PFSK-1 (cell line): ENCODE data around the gene NAV2.

Experiments
- POLR2AphosphoS5 ChIP-seq: IDR thresholded peaks from 2 replicates; pipeline ENCODE4 v1.6.1; 2012; ENCODE audit warnings: low read depth, mild to moderate bottlenecking, control low read depth, low read length, moderate library complexity
- TAF1 ChIP-seq: IDR thresholded peaks from 2 replicates; pipeline ENCODE4 v1.6.1; 2012; ENCODE audit warnings: low read length, control low read depth, borderline replicate concordance; ENCODE audit not compliant: insufficient read depth

DNA sequence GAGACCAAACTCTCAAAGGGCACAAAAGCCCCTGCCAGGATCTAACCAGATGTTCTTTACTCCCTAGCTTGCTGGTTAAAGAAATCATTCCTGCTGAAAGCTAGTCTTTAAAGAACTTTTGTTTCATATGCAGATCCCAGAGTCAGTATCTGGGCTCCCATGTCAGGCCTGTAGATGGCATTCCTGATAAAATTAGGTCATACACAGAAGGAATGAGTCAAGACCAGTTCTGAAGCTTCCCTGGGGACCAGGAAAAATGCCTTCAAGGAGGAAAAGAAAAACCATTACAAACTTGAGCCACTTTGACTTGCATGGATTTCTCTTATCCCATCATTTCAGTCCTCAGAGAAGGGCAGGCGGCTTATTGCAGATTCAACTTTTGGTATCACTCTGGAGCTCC is 441.7 kb downstream of the NAV2 start:
- TF ChIP-seq POLR2AphosphoS5 = no peak
- TF ChIP-seq TAF1 = no peak
